SK-N-MC (cell line): Measurements from ENCODE around the gene PDE6G.

Experiments used
- EZH2 ChIP-seq: fragments of 200-600 bp; sonication (generic); IDR thresholded peaks from one replicate; pipeline ENCODE4 v1.6.1; 2017; ENCODE audit warnings: antibody characterized with exemption
- POLR2AphosphoS5 ChIP-seq: IDR thresholded peaks from 2 replicates; pipeline ENCODE4 v1.6.1; 2012; ENCODE audit warnings: mild to moderate bottlenecking, low read depth, low read length, borderline replicate concordance

DNA sequence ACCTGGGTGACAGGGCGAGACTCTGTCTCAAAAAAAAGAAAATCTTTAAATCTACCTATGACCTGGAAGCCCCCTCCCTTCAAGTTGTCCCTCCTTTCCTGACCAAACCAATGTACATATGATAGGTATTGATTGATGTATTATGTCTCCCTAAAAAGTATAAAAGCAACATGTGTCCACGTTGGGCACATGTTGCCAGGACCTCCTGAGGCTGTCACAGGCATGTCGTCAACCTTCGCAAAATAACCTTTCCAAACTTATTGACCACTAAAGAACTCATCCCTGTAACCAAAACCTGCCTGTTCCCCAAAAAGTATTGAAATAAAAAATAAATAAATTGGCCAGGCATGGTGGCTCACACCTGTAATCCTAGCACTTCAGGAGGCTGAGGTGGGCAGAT lies 5.7 kb upstream of the PDE6G start:
- TF ChIP-seq POLR2AphosphoS5 (no peak), EZH2 (no peak)
